Measurements from ENCODE around the gene PRPF19.
A peak's percentile ranks its signal among the peaks of the same experiment; 100 is the strongest.

Gene PRPF19

GRCh38 chr11:60930394-60930793, 24.0 kb upstream of the PRPF19 start:
- Histone ChIP-seq H3K79me2 (ENCODE audit: control insufficient read depth, insufficient read depth, low read length, unreplicated experiment) (no peaks in the 10 kb centered on the region), H3K4me3 (ENCODE audit: low read depth, low read length) (no peak overlapping the region), H2AFZ (ENCODE audit: low read length, unreplicated experiment) (no peak overlapping the region), H3K4me1 (ENCODE audit: control insufficient read depth, insufficient read depth, low read length, unreplicated experiment) (peaks cover 10% of the 10 kb centered on the region), H3K27me3 (ENCODE audit: insufficient read depth, low read length) (no peaks in the 10 kb centered on the region), H3K36me3 (ENCODE audit: insufficient read depth, low read length) (no peaks in the 10 kb centered on the region), H3K27ac (ENCODE audit: low read depth, low read length) (no peak overlapping the region)

- H3K79me2 ChIP-seq (ENCODE audit: control insufficient read depth, insufficient read depth, low read length, unreplicated experiment) = no peaks in the 10 kb centered on the region
- no peak overlapping the region for H2AFZ ChIP-seq (ENCODE audit: low read length, unreplicated experiment)
- no peaks in the 10 kb centered on the region for H3K27me3 ChIP-seq (ENCODE audit: insufficient read depth, low read length)
- H3K4me1 ChIP-seq (ENCODE audit: control insufficient read depth, insufficient read depth, low read length, unreplicated experiment) = peaks cover 13% of the 10 kb centered on the region
- H3K36me3 ChIP-seq (ENCODE audit: insufficient read depth, low read length) = no peaks in the 10 kb centered on the region
- no peak overlapping the region for H3K4me3 ChIP-seq (ENCODE audit: low read depth, low read length)
- no peak overlapping the region for H3K27ac ChIP-seq (ENCODE audit: low read depth, low read length)
Observed at GRCh38 chr11:60929764-60930163, 23.4 kb upstream of the PRPF19 start.

- no peaks in the 10 kb centered on the region for H3K36me3 ChIP-seq (ENCODE audit: insufficient read depth, low read length)
- no peaks in the 10 kb centered on the region for H3K27me3 ChIP-seq (ENCODE audit: insufficient read depth, low read length)
- H3K4me1 ChIP-seq (ENCODE audit: control insufficient read depth, insufficient read depth, low read length, unreplicated experiment) = peaks cover 20% of the 10 kb centered on the region
- H2AFZ ChIP-seq (ENCODE audit: low read length, unreplicated experiment) = no peak overlapping the region
- H3K27ac ChIP-seq (ENCODE audit: low read depth, low read length) = no peak overlapping the region
- H3K4me3 ChIP-seq (ENCODE audit: low read depth, low read length) = no peak overlapping the region
- no peaks in the 10 kb centered on the region for H3K79me2 ChIP-seq (ENCODE audit: control insufficient read depth, insufficient read depth, low read length, unreplicated experiment)
Observed at GRCh38 chr11:60928563-60929001, 22.2 kb upstream of the PRPF19 start.

- no peak overlapping the region for H3K27ac ChIP-seq (ENCODE audit: low read depth, low read length)
- no peak overlapping the region for H3K4me3 ChIP-seq (ENCODE audit: low read depth, low read length)
- no peaks in the 10 kb centered on the region for H3K79me2 ChIP-seq (ENCODE audit: control insufficient read depth, insufficient read depth, low read length, unreplicated experiment)
- no peaks in the 10 kb centered on the region for H3K36me3 ChIP-seq (ENCODE audit: insufficient read depth, low read length)
- peaks cover 20% of the 10 kb centered on the region for H3K4me1 ChIP-seq (ENCODE audit: control insufficient read depth, insufficient read depth, low read length, unreplicated experiment)
- no peak overlapping the region for H2AFZ ChIP-seq (ENCODE audit: low read length, unreplicated experiment)
- H3K27me3 ChIP-seq (ENCODE audit: insufficient read depth, low read length) = no peaks in the 10 kb centered on the region
Observed at GRCh38 chr11:60927600-60927999, 21.2 kb upstream of the PRPF19 start.

- H3K4me3 ChIP-seq (ENCODE audit: low read depth, low read length) = no peak overlapping the region
- no peaks in the 10 kb centered on the region for H3K79me2 ChIP-seq (ENCODE audit: control insufficient read depth, insufficient read depth, low read length, unreplicated experiment)
- no peak overlapping the region for H3K27ac ChIP-seq (ENCODE audit: low read depth, low read length)
- no peak overlapping the region for H2AFZ ChIP-seq (ENCODE audit: low read length, unreplicated experiment)
- no peaks in the 10 kb centered on the region for H3K27me3 ChIP-seq (ENCODE audit: insufficient read depth, low read length)
- no peaks in the 10 kb centered on the region for H3K36me3 ChIP-seq (ENCODE audit: insufficient read depth, low read length)
- peaks cover 20% of the 10 kb centered on the region for H3K4me1 ChIP-seq (ENCODE audit: control insufficient read depth, insufficient read depth, low read length, unreplicated experiment)
Observed at GRCh38 chr11:60927061-60927592, 20.7 kb upstream of the PRPF19 start.

- Histone ChIP-seq H2AFZ (ENCODE audit: low read length, unreplicated experiment) (no peak overlapping the region), H3K36me3 (ENCODE audit: insufficient read depth, low read length) (no peaks in the 10 kb centered on the region)
Observed at GRCh38 chr11:60926500-60926899, 20.1 kb upstream of the PRPF19 start.

GRCh38 chr11:60925868-60926267, 19.5 kb upstream of the PRPF19 start:
- Histone ChIP-seq H2AFZ (ENCODE audit: low read length, unreplicated experiment) (no peak overlapping the region), H3K27ac (ENCODE audit: low read depth, low read length) (no peak overlapping the region; the same call in 1 of the 2 replicates), H3K27me3 (ENCODE audit: insufficient read depth, low read length) (no peaks in the 10 kb centered on the region), H3K4me1 (ENCODE audit: control insufficient read depth, insufficient read depth, low read length, unreplicated experiment) (peaks cover 20% of the 10 kb centered on the region), H3K79me2 (ENCODE audit: control insufficient read depth, insufficient read depth, low read length, unreplicated experiment) (no peaks in the 10 kb centered on the region), H3K36me3 (ENCODE audit: insufficient read depth, low read length) (no peaks in the 10 kb centered on the region), H3K4me3 (ENCODE audit: low read depth, low read length) (peak overlapping the region; percentile 86)

More at GRCh38 chr11:60926500-60926899, 20.1 kb upstream of the PRPF19 start:
- no peak overlapping the region for H3K27ac ChIP-seq (ENCODE audit: low read depth, low read length)
- no peaks in the 10 kb centered on the region for H3K27me3 ChIP-seq (ENCODE audit: insufficient read depth, low read length)
- H3K79me2 ChIP-seq (ENCODE audit: control insufficient read depth, insufficient read depth, low read length, unreplicated experiment) = no peaks in the 10 kb centered on the region
- H3K4me3 ChIP-seq (ENCODE audit: low read depth, low read length) = no peak overlapping the region
- H3K4me1 ChIP-seq (ENCODE audit: control insufficient read depth, insufficient read depth, low read length, unreplicated experiment) = peaks cover 20% of the 10 kb centered on the region

GRCh38 chr11:60924906-60925853, 18.8 kb upstream of the PRPF19 start:
- peaks cover 5% of the 10 kb centered on the region; the same call in 1 of the 2 replicates for H3K36me3 ChIP-seq (ENCODE audit: insufficient read depth, low read length)
- H3K4me1 ChIP-seq (ENCODE audit: control insufficient read depth, insufficient read depth, low read length, unreplicated experiment) = peaks cover 20% of the 10 kb centered on the region
- H2AFZ ChIP-seq (ENCODE audit: low read length, unreplicated experiment) = no peak overlapping the region
- H3K27me3 ChIP-seq (ENCODE audit: insufficient read depth, low read length) = no peaks in the 10 kb centered on the region
- H3K4me3 ChIP-seq (ENCODE audit: low read depth, low read length) = peak overlapping the region; percentile 86
- H3K27ac ChIP-seq (ENCODE audit: low read depth, low read length) = no peak overlapping the region; the same call in 1 of the 2 replicates
- no peaks in the 10 kb centered on the region for H3K79me2 ChIP-seq (ENCODE audit: control insufficient read depth, insufficient read depth, low read length, unreplicated experiment)

GRCh38 chr11:60924110-60924905, 17.9 kb upstream of the PRPF19 start, which contains the start of gene TMEM132A:
Gene TMEM132A, plus strand, starts transcription at chr11:60924460. Its CDS starts 174 bp downstream, at chr11:60924634.
- H3K27me3 ChIP-seq (ENCODE audit: insufficient read depth, low read length) = no peaks in the 10 kb centered on the region
- peaks cover 8% of the 10 kb centered on the region; the same call in 1 of the 2 replicates for H3K36me3 ChIP-seq (ENCODE audit: insufficient read depth, low read length)
- peaks cover 24% of the 10 kb centered on the region for H3K4me1 ChIP-seq (ENCODE audit: control insufficient read depth, insufficient read depth, low read length, unreplicated experiment)
- peak within 1 kb of the TSS; percentile 75 for H2AFZ ChIP-seq (ENCODE audit: low read length, unreplicated experiment)
- peak within 1 kb of the TSS; percentile 86 for H3K4me3 ChIP-seq (ENCODE audit: low read depth, low read length)
- no peak within 1 kb of the TSS for H3K27ac ChIP-seq (ENCODE audit: low read depth, low read length)
- H3K79me2 ChIP-seq (ENCODE audit: control insufficient read depth, insufficient read depth, low read length, unreplicated experiment) = peaks cover 5% of the 10 kb centered on the region

- H3K27me3 ChIP-seq (ENCODE audit: insufficient read depth, low read length) = no peaks in the 10 kb centered on the region
- H3K79me2 ChIP-seq (ENCODE audit: control insufficient read depth, insufficient read depth, low read length, unreplicated experiment) = peaks cover 10% of the 10 kb centered on the region
- H3K27ac ChIP-seq (ENCODE audit: low read depth, low read length) = no peak overlapping the region
- H3K36me3 ChIP-seq (ENCODE audit: insufficient read depth, low read length) = peaks cover 8% of the 10 kb centered on the region; the same call in 1 of the 2 replicates
- H3K4me3 ChIP-seq (ENCODE audit: low read depth, low read length) = peak overlapping the region; percentile 86
- no peak overlapping the region for H2AFZ ChIP-seq (ENCODE audit: low read length, unreplicated experiment)
- peaks cover 29% of the 10 kb centered on the region for H3K4me1 ChIP-seq (ENCODE audit: control insufficient read depth, insufficient read depth, low read length, unreplicated experiment)
Observed at GRCh38 chr11:60923800-60924109, 17.4 kb upstream of the PRPF19 start.

Data from ACC112 (cell line).